Stimulated activated CD4-positive, alpha-beta T cell treated with anti-CD3 and anti-CD28 coated beads, Interleukin-2, amount 100 ng/mL, for 4 hours (primary cell): ENCODE results near the gene SEPTIN12.

Experiments
- DNase-seq: peaks from one replicate; pipeline ENCODE4 v3.0.0-alpha.2; 2020; ENCODE audit warnings: low read depth

SEPTIN12 gene, protein sequence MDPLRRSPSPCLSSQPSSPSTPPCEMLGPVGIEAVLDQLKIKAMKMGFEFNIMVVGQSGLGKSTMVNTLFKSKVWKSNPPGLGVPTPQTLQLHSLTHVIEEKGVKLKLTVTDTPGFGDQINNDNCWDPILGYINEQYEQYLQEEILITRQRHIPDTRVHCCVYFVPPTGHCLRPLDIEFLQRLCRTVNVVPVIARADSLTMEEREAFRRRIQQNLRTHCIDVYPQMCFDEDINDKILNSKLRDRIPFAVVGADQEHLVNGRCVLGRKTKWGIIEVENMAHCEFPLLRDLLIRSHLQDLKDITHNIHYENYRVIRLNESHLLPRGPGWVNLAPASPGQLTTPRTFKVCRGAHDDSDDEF

DNA sequence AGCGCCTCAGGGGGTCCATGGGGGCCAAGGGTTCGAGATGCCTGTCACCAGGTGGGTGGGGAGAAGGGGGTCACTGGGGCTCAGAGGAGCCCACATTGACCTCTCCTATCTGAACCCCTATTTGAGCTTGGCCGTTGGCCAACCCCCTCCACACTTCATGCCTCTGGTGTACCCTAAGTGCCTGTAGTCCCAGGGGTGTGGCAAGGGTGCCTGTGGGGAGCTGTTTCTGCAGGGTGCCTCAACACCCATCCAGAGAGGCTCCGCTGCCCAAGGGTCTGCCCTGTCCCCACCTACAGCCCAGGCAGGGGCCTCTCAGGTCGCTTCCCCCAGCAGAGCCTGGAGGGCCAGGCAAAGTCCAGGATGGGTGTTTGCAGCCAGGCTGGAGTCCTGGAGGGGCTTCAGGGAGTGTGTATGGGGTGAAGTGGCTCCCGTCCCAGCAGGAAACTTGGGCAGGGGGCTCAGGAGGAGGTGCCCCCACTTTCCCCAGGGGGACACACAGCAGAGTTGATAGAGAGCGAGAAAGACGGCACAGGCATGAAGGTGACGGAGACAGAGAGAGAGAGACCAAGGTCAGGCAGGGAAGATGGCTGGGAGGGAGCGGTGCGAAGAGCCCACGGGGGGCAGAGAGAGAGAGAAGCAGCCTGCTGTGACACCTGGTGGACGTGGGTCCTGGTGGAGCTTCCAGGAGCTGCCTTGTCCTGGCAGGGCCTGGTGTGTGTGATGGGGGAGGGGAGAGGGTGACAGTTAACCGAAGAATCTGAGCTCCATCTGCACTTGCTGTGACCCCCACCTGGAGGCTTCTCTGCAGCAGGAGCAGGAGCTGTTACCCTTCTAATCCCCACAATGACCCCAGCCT lies at the start of gene SEPTIN12:
Gene SEPTIN12, minus strand, starts transcription at position 719 of the 856 bp plus-strand sequence. Its CDS starts 700 bp downstream, at position 19.
- DNase-seq: no peak

DNA sequence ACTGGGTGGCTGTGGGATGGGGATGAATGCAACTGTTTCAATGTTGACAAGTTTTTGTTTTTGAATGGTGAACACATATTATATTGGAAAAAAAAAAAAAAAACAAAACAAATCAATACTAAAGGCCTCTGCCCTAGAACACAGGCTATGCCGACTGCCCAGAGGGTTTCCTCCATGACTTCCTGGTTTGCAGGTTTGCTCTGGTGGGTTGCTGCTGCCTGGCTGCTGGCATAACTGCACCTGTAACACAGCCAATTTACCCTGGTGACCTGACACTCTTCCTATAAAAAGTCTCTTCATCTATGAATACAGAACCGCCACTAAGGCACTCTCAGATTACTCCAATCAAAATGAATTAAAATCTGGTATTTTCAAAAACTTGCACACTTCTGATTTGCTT lies 48.6 kb upstream of the SEPTIN12 start:
- no peak for DNase-seq

DNA sequence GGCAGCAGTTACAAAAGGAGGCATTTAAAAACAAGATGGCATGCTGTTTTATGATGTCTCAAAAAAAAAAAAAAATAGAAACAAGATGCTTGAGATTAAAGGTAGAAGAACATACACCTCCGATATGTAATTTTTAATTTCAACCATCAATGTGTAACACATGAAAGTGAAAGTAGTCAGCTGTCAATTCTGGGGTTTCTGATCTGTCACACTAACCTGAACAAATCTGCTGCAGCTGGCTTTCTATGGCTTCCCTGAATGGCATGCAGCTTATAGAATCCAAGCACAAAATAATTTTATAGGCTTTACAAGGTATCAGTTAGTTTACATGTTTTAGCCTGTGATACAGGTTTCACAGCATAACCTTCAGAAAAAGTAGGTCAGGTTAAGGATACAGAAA lies 45.4 kb upstream of the SEPTIN12 start:
- no peak for DNase-seq

DNA sequence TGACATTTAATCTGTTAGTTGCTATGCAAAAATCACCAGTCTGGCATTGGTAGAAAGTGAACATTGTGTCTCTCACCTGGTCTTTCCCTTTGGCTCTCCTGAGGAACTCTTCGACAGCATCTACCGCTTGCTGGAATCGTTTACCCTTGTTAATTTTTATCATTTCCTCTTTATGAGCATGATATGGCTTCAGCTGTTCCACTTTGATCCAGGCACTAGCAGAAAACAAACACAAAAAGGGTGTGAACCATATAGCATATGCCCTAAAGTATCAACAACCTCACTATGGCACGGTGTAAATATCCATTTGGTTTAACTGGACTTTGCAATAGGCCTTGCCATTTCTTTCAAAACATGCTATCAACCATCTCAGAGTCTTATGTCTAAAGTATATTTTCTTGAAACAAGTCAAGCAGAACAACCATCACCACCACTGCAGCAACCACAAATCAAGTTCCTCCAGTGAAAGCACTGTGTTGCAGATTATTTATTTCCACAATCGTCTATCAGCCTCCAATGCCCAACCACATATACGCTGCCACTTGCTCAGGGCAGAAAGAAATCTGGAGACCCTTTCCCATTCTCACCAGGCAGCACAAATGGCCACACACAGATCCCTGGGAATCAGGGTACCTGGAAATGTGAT lies 44.7 kb upstream of the SEPTIN12 start:
- no peak for DNase-seq

DNA sequence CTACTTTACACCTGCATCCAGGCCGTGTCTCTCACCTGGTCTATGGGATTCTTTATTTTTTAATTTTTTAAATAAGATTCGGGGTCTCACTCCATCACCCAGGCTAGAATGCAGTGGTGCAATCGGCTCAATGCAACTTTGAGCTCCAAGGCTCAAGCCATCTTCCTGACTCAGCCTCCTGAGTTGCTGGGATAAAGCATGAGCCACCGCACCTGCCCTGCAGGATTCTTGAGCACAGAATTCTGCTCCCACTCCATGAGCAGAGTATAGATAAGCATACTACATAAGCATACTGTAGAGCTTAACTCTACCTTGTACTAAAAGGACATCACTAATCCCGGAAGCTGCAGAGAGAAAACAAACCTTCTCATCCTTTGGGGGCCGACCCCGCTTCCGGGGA lies 43.5 kb upstream of the SEPTIN12 start:
- DNase-seq: no peak

DNA sequence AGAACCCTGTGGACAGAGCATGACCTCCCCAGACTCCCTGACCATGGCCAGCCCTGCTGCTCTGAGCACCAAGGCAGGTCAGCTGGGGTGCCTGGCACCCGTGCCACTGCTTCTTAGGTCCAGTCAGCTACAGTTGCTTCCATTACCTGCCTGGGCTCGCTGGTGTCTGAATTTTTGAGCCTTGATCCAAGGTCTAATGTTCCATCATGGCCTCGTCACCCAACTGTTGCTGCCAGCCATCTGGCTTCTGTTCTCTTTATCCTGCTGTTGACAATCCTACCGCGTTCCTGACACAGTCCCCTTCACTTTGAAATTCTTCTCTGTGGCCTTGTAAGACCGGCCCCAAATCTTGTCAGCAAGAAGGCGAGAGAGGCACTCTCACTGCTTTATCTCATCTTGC lies 42.3 kb upstream of the SEPTIN12 start:
- no peak for DNase-seq

DNA sequence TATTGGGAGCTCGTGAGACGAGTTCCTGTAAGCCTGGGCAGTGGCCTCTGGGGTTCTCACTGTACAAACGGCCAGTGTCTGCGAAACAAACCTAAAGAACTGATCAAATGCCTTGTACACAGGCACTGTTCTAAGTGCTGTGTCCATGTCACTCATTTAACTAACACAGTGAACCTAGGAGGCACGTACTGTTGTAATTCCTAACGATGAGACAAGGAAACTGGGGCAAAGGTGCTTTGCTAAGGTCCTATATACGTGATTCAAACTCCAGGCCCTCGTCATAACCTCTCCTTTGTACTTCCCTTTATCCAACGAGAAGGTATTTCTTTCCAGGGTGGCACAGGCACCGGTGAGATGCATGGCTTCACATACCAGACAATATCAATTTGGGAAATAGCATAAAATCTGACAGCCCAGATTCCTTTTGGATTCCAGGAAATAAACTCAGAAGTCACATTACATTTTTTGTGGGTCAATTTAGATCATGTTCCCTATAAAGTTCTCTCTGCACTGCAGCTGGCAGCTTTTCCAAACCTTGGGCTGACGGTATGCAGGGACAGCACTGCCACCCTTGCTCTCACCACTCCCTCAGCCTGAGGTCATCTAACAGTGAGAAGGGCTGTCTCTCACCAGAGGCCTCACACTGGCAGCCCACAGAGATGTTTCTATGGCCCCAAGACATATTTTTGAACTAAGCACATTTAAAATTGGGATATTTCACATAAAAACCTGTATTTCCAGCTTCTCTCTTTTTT lies 40.6 kb upstream of the SEPTIN12 start:
- DNase-seq: no peak

DNA sequence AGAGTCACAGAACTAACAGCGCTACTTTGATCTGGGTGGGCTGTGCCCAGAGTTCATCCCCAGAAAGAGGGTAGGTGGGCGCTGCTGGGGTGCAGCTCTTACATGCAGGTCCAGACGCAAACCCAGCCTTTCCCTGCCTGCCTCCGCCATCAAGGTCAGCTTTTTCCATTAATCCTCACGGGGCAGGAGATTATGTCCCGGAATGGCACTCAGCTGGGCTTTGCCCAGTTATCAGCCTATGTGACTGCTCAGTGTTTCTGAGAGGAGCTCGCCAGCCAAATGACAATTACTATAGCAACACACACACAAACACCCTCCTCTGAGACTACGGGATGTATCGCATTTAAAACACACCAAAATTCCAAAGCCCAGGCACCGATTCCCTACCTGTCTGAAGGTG lies 38.8 kb upstream of the SEPTIN12 start:
- DNase-seq: no peak

DNA sequence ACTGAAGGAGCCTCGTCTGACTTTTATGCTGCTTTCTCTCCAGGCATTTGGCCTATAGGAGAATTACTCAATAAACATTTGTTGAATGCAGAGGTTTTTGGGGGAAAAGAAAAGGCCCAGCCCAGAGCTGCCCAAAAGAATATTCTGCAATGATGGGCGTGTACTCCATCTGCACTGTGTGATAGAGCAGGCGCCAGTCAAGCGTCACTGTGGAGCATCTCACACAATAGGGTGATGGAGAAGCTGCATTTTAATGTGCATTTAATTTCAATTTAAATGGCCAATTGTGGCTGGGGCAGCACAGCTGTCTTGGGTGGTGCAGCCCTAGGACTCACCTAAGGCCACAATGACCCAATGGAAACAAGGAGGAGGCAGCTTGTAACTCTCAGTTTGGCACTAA lies 38.4 kb upstream of the SEPTIN12 start:
- DNase-seq: no peak

DNA sequence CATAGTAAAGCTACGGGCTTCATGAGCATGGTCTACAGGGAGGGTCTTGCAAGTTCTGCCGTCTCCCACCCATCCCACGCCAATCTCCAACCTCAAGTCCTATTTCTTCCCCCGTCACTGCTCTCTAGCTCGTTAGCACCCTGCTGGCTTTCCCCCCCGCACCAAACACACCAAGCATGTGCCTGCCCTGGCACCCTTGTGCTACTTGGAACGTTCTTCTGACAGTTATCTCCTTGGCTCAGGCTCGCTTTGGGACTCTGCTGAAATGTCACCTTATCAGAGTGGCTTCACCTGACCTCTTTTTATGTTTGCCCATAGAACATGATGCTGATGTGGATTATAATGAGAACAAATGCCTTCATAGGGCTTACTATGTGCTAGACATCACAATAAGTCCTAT lies 37.1 kb upstream of the SEPTIN12 start:
- no peak for DNase-seq

DNA sequence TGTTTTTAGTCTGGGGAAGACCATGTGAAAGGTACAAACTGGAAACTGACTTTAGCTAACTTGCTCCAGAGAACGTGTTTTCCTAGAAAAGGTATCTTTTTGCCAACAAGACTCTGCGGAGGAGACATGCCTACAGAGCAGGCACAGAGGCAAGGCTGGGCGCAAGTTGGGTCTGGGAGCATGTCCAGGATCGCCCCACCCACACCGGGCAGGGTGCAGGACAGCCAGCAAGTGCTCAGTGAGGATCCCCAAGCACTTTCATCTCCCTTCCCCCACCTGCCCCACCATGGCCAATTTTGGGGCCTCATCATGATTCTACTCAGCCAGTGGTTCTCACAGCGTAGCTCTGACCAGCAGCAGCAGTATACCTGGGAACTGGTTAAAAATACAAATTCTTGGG lies 32.5 kb upstream of the SEPTIN12 start:
- no peak for DNase-seq

DNA sequence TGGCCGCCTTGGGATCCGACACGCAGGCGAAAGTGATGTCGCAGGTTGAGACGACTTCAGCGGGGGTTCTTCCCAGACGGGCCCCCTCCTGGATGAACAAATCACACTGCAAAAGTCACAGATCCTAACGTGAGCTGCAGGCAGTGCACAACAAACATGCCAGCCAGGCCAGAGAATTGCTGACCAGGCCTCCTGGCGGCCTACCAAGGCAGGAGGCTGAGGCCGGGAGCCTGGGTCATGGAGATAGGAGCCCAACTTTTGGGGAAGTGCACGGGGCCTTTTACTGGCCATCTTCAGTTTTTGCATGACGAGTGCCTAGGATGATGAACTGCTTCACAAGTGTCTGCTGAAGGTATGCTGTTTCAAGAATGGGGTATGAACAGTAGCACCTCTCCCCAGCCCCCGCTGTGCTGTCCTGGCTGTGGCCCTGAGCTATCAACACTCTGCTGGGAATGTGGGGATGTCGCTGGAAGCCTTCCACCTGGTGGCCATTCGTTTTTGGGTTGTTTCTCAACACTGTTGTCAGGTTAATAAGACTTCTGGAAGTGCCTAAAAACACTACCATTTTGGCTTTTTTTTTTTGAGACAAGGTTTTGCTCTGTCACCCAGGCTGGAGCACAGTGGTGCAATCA lies 26.5 kb upstream of the SEPTIN12 start:
- no peak for DNase-seq

DNA sequence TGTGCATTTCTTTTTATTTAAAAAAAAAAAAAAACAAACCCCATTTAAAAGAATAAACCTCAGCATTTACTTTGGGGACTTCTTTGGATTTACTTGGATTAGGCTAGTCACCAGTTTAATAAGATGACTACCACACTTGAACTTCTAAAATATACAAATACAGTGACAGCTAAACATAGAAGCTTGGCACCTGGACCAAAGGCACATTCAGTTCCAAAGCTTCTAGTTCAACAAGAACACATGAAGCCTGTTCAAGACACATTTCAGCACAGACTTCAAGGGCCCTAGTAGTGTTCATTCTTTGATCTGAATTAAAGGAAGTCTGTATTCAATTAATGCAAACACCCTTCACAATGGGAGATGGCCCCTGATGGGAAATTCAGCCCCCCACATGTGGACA lies 25.9 kb upstream of the SEPTIN12 start:
- no peak for DNase-seq

DNA sequence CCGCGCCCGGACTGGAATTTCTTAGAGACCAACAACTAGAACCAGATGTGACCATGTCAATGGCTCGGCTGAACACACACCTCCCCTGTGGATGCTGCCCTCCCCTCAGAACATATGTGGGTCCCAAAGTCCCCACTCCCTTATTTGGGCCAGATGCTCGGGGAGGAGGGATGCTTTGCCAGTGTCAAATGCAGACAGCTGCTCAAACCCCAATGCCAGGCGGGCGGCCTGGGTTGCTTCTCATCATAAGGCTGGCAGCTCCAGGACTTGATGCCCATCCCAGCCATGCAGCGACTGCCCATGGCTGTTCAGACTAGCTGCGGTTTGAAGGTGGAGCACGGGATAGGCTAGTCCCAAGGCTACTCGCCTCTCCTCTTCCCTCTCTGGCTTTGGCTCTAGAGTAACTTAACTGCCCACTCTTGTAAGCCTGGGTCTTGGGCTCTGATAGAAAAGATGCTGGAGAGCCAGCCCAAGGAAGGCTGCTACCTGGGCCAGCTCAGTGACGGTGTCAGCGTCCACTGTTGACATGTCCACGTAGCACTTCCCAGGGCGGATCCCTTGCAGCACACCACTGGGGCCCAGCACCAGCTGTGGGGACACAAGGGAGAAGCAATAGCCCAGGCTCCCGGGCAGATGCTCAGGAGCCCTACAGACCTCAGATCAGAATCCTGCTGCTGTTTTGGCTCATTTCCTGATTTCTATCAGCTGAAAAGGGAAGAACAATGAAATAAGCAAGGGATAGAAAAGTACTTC lies 25.3 kb upstream of the SEPTIN12 start:
- DNase-seq: no peak

DNA sequence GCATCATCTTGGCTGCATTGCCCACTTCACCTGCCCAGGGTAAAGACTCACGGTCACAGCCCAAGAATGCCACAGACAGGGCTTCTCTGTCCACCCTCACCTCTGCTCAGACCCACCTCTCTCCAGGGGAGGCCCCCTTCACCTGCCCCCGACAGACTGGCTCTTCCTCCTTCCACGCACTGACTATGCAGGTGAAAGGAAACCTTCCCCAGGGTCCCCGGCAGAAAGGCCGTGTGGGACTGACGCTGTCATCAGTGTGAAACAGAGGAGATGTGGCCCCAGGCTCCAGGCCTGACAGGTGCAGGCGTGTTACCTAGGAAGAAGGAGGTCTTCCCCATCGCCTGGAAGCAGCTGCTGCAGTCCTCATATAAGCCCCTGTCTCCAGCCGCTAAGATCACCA lies 23.6 kb upstream of the SEPTIN12 start:
- no peak for DNase-seq

DNA sequence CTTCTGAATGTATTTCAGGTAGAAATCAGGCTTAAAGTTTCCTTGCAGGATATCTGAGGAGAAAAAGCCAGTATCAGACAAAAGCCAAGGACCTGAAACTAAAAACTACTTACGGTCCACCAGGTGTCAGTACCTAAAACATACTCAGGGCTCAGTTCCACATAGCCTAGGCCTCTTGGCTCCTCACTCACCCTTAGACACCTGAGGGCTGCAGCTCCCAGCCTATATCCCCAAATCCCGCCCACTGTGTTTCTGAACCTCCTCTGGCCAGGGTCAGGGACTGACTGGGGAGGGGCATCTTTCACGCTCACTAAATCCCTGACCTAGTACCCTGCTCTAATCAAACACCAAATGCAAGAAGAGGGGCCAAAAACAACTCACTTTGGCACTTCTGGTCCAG lies 23.1 kb upstream of the SEPTIN12 start:
- no peak for DNase-seq

DNA sequence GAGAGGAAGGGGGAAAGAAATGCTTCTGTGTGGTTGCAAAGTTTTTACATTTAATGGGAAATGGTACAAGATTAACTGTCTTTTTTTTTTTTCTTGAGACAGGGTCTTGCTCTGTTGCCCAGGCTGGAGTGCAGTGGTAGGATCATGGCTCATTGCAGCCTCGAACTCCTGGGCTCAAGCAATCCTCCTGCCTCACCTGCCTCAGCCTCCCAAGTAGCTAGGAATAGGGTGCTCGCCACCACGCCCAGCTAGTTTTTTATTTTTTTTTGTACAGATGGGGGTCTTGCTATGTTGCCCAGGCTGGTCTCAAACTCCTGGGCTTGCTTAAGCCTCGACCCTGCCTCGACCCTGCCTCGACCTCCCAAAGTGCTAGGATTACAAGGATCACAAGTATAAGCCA lies 18.1 kb upstream of the SEPTIN12 start:
- DNase-seq: no peak

DNA sequence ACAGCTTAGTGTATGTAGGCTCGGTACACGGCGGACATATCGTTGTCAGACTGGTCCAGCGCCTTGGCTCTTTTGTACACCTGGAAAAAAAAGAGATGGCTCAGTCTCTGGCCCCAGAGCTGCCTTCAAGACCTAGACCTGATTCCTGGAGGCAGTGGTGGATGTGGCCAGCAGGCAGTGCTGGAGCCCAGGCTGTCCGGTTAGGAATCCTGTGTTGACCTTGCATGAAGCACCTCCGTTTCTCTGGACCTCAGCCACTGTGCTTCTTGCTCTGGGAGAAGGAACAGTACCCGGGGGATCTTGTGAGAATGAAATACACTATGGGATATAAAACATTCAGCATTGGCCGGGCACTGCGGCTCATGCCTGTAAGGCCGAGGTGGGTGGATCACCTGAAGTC lies 17.1 kb upstream of the SEPTIN12 start:
- no peak for DNase-seq

DNA sequence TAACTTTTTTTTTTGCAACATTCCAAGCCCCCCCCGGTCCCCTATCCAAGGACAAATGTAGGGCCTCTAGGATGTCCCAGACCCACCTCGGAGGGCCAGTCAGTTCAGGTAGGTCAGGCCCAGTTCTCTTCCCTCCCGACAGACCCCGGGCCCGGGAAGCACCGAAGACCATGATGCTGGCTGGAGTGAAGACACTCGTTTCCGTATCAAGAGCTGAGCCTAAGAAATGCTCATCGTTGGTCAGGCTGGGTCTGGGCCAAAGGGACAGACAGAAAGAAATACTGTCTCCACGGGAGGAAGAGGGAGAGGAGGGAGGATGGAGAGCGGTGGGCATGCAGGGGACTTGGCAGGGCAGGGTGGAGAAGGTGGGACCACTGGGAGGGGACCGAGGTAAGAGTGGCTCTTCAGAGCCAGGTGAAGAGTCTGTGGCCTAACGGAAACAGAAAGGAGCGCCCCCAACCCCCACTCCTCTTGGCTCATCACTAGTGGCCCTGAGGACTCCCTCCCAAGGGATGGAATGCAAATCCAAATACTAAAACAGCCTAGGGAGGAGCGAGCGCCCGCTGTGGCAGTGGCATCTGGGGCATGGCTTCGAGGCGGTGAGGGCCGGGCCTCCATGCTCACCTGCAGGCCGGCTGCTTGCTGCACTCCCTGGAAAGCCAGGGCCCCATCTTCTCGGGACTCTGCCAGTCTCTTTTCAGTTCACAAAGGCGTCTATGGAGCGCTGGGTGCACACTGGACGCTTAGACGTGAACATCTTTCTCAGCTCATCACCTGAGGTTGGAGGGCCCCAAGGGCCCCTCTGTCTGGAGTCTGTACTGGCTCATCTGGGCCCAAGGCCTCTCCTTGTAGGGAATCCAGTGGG lies 16.0 kb upstream of the SEPTIN12 start:
- no peak for DNase-seq

DNA sequence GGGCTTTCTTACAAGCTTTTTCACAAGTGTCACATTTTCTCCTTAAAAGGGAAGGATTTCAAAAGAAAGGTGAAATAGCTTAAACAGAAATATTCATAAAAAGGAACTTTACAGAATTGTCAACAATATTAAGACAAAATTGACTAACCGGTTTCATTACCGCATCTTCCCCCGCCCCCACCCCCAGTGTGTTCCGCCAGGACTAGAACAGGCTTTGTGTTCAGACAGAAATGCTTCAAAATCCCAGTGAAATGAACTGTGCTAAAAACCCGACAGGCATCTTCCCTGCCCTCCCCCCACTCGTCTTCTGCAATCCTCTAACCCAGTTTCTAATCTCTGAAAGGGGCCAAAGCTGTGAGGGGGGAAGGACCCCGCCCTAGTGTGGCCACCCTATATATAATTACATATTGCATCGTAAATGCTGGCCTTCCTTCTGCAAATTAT lies 15.3 kb upstream of the SEPTIN12 start:
- no peak for DNase-seq
